Hematopoietic multipotent progenitor cell treated with erythropoietin and hydrocortisone succinate and interleukin-3 and kit ligand, for 6 days (in vitro differentiated cells): ENCODE data around the gene PRDM11.

ENCODE experiments used
- DNase-seq: peaks from one replicate; pipeline ENCODE4 v3.0.0-alpha.2; 2015

The PRDM11 gene

DNA sequence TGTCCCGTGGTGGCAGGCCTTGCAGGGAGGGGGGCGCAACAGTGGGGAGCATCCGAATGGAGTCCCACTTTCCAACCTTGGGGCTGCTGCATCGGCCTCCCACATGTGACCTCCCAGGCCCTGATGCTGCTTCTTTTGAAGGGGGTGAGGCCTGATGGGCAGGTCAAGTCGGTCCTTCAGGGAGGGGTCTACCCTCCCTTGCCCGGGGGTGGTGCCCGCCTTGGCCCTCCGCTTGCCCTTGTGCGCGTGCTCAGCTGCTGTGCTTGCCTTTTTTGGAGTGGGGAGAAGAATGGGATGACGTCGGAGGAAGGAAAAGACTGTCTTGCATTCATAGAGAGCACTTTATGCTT, 66.9 kb downstream of the PRDM11 start:
- DNase-seq, result no peak

DNA sequence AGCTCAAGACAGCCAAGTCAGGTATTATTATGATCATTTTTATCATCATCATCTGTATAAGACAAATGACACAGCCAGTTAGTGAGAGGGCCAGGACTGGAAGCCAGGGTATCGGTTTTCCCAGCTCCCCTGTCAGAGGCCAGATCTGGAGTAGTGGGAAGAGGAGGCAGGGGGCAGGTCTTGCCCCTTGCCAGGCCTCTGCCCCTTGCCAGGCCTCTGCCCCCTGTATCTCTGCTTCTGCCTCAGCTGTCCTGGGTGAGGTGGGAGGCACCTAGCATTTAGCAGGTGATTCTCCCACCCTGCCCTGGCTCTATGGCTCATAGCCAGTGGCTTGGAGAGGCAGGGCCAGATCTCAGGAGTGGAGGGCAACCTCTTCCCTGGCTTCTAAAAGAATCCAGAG, 67.3 kb downstream of the PRDM11 start:
- no peak for DNase-seq

DNA sequence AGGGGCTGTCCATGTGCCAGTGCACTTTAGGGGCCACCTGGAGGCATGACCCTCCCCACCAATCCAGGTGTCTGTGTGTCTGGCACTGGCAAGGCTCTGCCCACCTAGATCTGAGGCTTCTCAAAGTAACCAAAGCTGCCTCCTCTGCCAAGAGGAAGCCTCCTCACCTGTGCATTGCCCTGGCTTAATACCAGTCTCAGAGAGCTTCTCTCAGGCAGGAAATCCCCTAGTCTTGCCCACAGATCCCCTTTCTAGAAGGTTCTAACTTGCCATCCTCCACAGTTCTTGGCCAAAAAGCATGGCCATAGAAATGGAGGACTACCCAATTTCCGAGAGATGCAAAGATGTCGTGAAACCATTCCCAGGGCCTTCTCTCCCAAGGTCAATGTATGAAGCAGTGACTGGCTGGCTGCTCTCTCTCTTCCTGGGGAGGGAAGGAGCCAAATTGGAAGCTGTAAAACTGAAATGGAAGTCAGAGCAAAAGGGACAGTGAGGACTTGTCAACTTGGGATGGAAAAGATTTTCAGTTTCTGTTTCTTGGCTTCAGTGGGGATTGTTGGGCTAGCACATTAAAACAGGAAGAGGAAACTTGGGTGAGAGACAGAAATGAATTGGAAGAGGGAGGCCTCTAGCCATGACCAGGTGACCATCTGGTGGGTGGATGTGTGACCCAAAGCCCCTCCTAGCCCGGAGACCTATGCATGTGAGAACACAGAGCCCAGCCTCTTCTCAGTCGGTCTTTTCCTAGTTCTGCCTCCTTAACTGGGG, 68.8 kb downstream of the PRDM11 start:
- no peak for DNase-seq

DNA sequence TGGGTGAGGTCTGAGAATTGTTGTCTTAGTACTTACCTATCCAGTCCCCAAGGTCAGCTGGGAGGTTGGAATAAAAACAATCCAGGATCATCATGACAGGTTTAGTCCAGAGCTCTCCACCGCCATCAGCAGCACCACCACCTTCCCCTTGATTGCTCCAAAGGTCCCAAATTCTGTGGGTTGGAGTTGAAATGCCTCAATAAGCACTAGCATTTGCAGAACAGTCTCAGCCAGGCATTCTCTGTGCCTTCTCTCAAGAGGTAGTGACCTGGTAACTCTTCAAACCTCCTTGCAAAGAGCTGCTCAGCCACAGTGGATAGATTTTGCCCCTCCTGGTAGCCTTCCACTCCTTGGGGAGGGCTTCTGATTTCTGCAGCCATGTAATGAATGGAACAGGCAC, 69.6 kb downstream of the PRDM11 start:
- no peak for DNase-seq

DNA sequence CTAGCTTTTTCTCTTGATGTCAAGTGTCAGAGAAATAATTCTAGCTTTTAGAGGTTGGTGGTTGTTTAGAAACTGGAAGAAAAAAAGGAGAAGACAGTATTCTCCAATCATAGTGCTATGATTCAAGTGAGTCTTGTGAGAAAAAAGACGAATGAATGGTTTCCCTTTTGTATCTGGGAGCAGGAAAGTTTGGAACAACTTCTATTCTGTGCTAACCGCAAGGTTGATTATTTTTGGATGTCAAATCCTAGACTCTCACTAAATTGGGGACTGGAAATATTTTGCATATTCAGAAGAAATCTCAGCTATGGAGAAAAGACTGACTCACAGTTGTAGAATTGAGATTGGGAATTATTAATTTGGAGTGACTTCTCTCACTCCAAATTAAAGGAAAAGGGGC, 70.5 kb downstream of the PRDM11 start:
- DNase-seq, result no peak

DNA sequence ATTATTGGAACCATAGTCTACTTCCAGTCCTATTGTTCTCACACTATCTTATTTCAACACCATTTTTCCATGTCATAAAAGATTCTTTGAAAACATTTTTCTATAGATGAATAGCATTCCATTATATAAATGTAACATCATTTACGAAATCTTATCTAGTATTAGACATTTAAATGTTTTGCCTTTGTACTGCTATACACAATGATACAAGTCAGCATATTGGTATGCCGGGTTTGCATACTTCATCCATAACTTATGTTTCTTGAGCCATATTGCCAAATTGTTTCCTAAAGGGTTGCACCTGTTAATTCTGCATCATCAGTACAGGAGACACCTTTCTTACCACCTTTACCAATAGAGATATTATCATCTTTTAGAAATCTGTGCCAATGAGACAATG, 71.6 kb downstream of the PRDM11 start:
- no peak for DNase-seq

DNA sequence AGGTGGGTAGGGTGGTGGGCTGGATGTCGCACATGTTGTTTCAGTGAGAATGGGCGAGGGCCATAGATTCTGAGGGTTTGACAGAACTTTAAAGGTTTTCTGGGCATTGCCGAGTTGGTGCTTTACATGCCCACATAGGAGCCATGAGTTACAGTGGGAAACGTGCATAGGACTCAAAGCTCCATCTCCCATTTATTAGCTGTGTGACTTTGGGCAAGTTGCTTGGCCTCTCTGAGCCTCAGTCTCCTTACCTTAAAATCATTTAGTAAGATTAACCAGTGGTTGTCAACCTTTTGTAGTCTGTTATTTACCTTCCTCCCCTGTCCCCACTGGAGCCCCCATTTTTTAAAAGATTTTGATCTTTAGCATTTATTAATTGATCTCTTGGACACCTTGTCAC, 72.3 kb downstream of the PRDM11 start:
- no peak for DNase-seq

DNA sequence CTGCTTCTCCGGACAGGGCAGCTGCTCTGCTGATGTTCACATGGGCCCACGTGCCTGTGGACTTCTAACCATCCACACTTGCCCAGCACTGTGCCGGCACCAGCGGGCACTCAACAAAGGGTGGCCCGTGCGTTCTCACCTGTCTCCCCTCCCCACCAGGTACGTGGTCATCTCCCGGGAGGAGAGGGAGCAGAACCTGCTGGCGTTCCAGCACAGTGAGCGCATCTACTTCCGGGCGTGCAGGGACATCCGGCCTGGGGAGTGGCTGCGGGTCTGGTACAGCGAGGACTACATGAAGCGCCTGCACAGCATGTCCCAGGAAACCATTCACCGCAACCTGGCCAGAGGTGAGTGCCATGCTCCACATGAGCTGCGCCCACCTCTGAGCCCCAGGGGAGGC, 73.0 kb downstream of the PRDM11 start:
- no peak for DNase-seq

DNA sequence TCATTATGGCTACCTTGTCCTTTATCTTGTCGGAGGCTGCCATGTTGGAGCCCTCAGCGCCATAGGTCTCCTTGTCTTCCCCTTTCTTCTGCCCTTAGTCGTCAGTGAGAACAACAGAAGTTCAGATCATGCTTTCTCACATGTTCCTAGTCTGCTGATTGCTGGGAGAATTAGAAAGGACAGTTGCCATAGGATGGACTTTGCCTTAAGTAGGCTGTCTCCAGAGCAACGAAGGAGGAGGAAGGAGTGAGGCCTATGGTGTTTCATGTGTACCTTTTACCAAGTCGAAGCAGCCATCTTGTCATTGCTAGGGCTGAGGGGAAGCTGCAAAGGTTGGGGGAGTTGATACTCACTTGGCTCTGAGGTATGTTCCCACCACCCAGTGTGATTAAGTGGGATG, 77.1 kb downstream of the PRDM11 start:
- DNase-seq, result no peak

DNA sequence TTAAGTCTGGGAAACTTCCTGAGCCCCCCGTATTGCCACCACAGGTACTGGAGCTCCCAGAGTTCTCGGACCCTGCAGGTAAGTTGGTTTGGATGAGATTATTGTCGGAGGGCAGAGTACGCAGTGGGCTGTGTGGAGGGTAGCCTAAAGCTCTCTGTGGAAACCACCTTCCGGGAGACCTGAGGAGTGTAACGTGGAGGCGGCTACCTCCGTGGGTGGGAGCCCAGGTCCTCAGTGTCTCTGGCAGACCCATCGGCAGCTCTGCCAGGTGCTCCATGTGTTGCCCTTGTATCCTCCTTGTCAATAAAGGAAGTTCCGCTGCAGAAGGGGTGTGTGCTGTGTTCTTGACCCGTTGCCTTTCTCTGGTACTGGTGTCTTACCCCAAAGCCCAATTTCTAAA, 78.3 kb downstream of the PRDM11 start:
- no peak for DNase-seq

DNA sequence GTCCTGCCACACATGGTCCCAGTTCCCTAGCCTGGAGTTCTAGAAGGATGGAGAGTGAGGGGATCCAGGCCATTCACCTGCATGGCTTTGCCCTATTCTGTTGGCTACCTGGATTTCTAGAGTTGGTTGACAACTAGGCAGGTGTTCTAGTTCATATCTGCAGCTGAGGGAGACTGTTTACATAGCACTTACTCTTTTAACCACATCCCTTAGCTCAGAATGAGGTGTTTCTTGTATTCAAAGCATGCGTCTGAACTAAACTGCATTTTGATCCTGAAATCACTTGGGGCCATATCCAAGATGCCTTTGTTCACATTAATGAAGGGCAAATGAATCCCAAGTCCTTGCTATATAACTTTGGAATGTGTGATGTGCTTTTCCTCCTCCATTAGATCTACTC, 78.8 kb downstream of the PRDM11 start:
- no peak for DNase-seq

DNA sequence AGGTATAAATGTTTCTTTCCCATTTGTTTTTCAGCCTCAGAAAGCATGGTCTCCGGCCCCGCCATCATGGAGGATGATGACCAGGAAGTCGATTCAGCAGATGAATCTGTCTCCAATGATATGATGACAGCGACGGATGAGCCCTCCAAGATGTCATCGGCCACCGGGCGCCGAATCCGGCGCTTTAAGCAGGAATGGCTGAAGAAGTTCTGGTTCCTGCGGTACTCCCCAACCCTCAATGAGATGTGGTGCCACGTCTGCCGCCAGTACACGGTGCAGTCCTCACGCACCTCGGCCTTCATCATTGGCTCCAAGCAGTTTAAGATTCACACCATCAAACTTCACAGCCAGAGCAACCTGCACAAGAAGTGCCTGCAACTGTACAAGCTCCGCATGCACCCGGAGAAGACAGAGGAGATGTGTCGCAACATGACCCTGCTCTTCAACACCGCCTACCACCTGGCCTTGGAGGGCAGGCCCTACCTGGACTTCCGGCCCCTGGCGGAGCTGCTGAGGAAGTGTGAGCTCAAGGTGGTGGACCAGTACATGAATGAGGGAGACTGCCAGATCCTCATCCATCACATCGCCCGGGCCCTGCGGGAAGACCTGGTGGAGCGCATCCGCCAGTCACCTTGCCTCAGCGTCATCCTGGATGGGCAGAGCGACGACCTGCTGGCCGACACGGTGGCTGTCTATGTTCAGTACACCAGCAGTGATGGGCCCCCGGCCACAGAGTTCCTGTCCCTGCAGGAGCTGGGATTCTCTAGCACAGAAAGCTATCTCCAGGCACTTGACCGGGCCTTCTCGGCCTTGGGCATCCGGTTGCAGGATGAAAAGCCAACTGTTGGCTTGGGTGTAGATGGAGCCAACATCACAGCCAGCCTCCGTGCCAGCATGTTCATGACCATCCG, 79.8 kb downstream of the PRDM11 start:
- no peak for DNase-seq

DNA sequence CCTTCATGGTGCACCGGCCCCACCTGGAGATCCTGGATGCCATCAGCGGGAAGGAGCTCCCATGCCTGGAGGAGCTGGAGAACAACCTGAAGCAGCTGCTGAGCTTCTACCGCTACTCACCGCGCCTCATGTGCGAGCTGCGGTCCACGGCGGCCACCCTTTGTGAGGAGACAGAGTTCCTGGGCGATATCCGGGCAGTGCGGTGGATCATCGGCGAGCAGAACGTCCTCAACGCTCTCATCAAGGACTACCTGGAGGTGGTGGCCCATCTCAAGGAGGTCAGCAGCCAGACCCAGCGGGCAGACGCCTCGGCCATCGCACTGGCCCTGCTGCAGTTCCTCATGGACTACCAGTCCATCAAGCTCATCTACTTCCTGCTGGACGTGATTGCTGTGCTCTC, 80.5 kb downstream of the PRDM11 start:
- DNase-seq, result no peak

DNA sequence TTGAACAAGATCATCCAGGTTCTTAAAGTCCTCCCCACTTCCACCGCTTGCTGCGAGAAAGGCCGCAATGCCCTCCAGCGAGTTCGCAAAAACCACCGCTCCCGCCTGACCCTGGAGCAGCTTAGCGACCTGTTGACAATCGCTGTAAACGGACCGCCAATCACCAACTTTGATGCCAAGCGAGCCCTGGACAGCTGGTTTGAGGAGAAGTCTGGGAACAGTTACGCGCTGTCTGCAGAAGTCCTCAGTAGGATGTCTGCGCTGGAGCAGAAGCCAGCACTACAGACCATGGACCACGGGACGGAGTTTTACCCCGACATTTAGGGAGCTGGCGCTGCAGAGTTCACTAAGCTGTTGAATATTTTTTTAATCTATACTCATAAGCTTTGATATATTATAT, 81.4 kb downstream of the PRDM11 start:
- DNase-seq, result no peak

DNA sequence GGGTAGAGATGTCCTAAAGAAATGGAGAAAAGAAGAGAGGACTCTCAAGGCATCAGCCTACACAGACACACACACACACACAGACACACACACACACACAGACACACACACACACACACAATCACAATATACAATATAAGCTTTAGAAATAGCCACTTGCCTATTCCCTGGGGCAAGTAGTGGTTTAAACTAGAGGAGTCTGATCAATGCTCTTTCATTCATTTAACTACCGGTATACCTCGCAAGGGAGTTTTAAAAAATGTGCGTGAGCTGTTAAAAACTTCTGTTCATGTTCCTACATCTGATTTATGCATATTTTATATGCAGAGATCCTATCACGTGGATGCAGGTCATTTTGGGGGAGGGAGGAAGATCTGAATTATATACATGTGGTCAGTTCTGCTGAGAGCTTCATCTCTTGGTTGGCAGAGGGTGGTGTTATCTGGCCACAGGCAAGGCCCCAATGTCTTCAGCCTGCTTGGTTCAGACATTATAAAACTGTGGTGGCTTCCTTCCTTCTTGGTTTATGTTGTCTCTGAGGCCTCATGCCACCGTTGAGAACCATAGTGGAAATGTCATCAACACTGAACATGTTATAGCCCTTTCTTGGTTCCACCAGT, 83.1 kb downstream of the PRDM11 start:
- peak; percentile 52 for DNase-seq

DNA sequence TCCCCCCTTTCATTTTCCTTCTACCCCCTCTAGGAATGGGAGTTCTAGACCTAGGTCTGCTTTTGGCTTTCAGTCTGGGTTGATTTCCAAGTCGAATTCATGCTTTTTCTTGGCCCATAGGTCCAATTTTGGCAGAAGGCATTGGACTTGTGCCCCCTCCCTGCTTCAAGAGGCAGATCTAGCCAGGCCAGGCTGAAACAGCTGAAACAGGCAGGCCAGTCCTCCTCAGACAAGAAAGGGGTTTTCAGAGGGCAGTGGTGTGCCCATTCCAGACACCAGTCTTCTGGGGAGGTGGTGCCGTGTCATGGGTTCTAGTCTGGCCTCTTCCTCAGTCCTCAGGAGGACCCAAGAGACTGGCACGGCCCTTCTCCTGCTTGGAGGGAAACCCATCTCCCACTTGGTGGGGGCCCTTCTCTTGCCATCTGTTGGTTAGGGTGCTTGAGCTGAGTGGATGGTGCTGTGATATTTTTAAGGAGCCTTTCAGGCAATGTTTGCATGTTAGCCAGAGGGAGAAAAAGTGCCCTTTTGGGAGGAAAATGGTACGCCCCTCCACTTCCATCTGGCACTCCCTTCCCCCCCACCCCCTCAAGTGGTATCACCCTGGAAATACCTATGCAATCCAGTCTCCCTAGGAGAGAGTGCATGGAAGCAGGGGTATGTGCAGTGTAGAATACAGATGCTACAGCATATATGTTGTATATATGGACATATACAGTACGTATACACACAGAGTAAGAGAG, 86.1 kb downstream of the PRDM11 start:
- no peak for DNase-seq

DNA sequence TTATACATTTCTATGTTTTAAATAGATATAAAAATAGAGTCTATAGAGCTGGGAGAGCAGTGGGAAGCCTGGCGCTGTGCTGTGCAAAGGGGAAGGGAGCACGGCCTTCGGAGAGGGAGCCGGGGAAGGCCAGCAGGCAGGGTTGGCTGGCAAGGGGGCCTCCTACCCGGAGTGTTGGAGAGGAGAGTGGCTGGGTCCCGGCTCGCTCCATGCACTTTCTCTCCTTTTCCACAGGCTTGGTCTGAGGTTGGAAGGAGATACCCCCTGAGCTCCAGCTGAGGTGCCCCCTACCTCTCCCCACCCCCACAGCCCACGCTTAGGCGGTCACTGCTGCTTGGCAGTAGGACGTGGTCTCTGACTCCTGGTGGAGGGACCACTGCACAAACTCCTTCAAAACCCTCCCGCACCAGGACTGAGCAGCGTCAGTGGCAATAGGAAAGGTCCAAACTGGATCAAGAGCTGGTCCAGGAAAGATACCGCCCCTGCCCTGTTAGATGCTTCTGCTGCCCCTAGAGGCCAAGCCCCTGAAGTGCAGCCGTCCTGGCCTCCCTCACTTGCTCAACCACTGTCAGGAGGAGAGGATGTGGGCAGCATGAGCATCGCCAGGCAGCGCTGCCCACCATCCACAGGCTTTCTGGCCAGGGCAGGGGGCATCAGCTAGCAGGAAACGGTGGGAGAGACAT, 86.8 kb downstream of the PRDM11 start:
- peak; percentile 85 for DNase-seq

DNA sequence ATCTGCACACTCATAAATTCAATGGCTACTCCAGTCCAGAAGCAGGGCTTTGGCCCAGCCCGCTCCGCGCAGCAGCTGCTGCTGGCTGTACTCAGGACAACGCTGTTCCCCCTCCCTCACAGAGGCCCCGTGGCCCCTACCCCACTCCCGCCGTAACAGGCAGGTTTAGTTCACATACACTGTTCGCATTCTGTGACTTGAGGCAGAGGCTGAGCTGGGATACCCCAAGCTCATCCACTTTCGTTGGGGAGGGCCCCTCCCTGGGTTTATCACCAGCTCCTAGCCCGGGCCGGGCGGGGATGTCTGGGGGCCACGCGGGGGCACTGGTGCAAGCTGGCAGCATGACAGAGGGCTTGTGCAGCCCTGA, 87.3 kb downstream of the PRDM11 start:
- DNase-seq, result no peak

DNA sequence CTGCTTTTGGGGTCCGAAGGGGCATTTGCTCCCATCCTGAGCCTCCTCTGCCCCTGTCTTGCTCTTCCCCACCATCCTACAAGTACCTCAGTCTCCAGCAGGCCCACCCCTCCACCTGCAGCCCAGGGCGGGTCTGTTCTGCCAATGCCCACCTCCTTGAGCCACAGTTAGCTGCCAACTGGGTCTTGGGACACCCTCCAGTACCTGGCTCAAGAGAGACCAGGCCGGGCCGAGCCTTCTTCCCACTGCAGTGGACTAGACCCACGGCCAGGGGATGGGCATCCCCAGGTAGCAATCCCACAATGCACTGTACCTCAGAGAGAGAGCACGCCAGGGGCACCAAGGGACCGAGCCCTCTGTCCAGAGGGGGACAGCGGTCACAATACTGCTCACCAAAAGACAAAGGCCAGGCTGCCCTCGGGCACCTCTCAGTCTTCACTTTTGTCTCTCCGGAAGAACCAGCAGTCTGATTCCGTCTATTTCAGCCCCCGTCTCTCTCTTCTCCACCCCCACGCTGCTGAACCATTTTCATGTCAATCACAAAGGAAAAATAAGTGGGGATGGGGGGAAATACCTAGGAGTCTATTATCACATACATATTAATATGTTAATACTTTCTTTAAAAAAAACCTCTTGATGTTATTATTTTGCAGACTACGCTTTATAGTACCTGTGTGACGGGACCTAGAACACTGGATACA, 88.0 kb downstream of the PRDM11 start:
- no peak for DNase-seq

DNA sequence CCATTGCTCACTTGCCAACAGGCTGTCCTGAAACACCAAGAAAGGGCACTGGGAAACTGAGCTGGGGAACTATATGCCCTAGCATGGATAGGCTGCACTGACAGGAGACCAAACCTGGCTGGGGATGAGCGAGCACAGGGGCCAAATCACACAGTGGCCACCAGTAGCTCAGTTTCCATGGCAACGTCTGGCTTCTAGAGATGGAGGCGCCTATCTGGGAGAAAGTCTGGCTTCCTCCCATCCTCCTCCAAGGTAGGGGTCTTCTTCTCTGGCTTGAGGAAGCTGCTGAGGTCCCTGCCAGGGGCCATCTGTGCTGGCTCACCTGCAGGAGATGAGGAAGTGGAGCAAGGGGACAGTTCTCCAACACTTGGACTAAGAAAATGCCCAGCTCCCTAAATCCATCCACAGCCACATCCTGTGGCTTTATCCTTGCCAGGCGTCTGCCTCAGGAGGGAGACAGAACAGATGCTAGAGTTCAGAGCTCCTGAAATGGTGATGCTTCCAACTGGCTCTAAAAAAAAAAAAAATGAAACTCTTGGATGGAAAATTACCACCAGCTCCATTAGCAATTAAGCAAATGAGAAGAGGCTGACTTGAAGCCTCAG, 91.4 kb downstream of the PRDM11 start:
- no peak for DNase-seq

DNA sequence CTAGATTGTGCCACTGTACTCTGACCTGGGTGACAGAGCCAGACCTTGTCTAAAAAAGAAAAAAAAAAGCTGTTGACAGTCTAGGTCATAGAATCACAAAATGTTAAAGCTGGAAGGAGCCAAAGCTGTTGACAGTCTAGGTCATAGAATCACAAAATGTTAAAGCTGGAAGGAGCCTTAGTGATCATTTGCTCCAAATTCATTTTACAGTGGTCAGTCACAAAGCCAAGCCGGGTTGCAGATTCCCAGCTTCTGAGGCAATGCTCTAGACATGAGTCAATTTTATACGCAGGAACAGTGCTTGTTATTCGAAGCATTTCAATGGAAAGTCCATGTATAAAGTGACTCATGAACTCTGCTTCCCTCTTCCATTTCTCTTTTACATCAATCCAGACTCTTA, 92.3 kb downstream of the PRDM11 start:
- no peak for DNase-seq

DNA sequence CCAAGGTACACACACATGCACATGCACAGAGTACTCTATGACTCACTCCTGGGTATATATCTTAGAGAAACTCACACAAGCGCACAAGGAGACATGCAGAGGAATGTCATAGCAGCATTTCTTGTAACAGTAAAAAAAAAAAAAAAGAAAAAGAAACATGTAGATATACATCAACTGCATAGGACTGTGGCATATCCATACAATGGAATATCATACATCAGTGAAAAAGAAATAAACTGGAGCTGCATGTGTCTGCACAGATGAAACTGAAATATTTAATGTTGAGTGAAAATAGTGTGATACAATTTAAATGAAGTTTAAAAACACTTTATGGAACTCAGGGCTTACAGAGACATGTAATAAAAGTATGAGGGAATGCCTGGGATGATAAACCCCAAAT, 93.3 kb downstream of the PRDM11 start:
- no peak for DNase-seq
